Testis (tissue), 2 donors: ENCODE data around the gene NLRC5.

Source experiments
- CTCF ChIP-seq, 3 experiments: fragments of 450-650 bp in 2 of 3; fragments of 200-600 bp in 1 of 3; sonication (generic) in 1 of 3; IDR thresholded peaks; one replicate each; pipeline ENCODE4 v1.5.1; 2016 to 2019; ENCODE audit warnings: antibody characterized with exemption in 3 of 3, mild to moderate bottlenecking in 2 of 3, moderate library complexity in 1 of 3
- POLR2A ChIP-seq: fragments of 450-650 bp; IDR thresholded peaks from one replicate; pipeline ENCODE4 v1.6.1; 2017; ENCODE audit warnings: antibody characterized with exemption, mild to moderate bottlenecking, moderate library complexity

- TF ChIP-seq CTCF (IDR thresholded peaks at IDR 0.05): no peak
- no peak for TF ChIP-seq POLR2A
Measured at GRCh38 chr16:57091975-57092785, 102.8 kb downstream of the NLRC5 start, which contains the start of gene CPNE2.
